ENCODE data around the gene MED15. TPM values are rescaled to one million over a fixed set of nuclear protein-coding genes. Genes with fewer than 3 reads are reported as not detected.

The MED15 gene
- total RNA-seq, 1 donor from 2014 or later = 83.6 TPM

GRCh38 chr22:20548806-20549205 is 41.4 kb downstream of the MED15 start:
- H3K4me3 Mint-ChIP-seq (ENCODE audit: unreplicated experiment) = no peak overlapping the region
- H3K4me1 Mint-ChIP-seq (ENCODE audit: low read depth, unreplicated experiment) = peaks cover 36% of the 10 kb centered on the region
- H3K36me3 Mint-ChIP-seq (ENCODE audit: unreplicated experiment) = peaks cover 8% of the 10 kb centered on the region
- no peak for TF ChIP-seq CTCF (IDR thresholded peaks at IDR 0.05; ENCODE audit: partially characterized antibody, unreplicated experiment)
- no peak for DNase-seq
- no peaks in the 10 kb centered on the region for H3K9me3 Mint-ChIP-seq (ENCODE audit: unreplicated experiment)
- H3K27ac Mint-ChIP-seq (ENCODE audit: unreplicated experiment) = no peak overlapping the region
- no peaks in the 10 kb centered on the region for H3K27me3 Mint-ChIP-seq (ENCODE audit: unreplicated experiment)

- Mint-ChIP-seq H3K4me1 (ENCODE audit: low read depth, unreplicated experiment) (peaks cover 36% of the 10 kb centered on the region), H3K27me3 (ENCODE audit: unreplicated experiment) (no peaks in the 10 kb centered on the region), H3K9me3 (ENCODE audit: unreplicated experiment) (no peaks in the 10 kb centered on the region), H3K4me3 (ENCODE audit: unreplicated experiment) (no peak overlapping the region), H3K27ac (ENCODE audit: unreplicated experiment) (no peak overlapping the region), H3K36me3 (ENCODE audit: unreplicated experiment) (peaks cover 5% of the 10 kb centered on the region)
- TF ChIP-seq CTCF (IDR thresholded peaks at IDR 0.05; ENCODE audit: partially characterized antibody, unreplicated experiment) = no peak
- no peak for DNase-seq
Measured at GRCh38 chr22:20549232-20549841, 41.9 kb downstream of the MED15 start.

- H3K9me3 Mint-ChIP-seq (ENCODE audit: unreplicated experiment) = no peaks in the 10 kb centered on the region
- H3K27ac Mint-ChIP-seq (ENCODE audit: unreplicated experiment) = peak overlapping the region; percentile 3
- H3K4me1 Mint-ChIP-seq (ENCODE audit: low read depth, unreplicated experiment) = peaks cover 36% of the 10 kb centered on the region
- no peaks in the 10 kb centered on the region for H3K27me3 Mint-ChIP-seq (ENCODE audit: unreplicated experiment)
- H3K4me3 Mint-ChIP-seq (ENCODE audit: unreplicated experiment) = no peak overlapping the region
- no peaks in the 10 kb centered on the region for H3K36me3 Mint-ChIP-seq (ENCODE audit: unreplicated experiment)
- TF ChIP-seq CTCF (IDR thresholded peaks at IDR 0.05; ENCODE audit: partially characterized antibody, unreplicated experiment) = no peak
- DNase-seq = no peak
Measured at GRCh38 chr22:20550057-20550817, 42.8 kb downstream of the MED15 start.

GRCh38 chr22:20550851-20551744 is 43.7 kb downstream of the MED15 start:
- no peak for TF ChIP-seq CTCF (IDR thresholded peaks at IDR 0.05; ENCODE audit: partially characterized antibody, unreplicated experiment)
- no peaks in the 10 kb centered on the region for H3K27me3 Mint-ChIP-seq (ENCODE audit: unreplicated experiment)
- no peak for DNase-seq
- H3K4me3 Mint-ChIP-seq (ENCODE audit: unreplicated experiment) = no peak overlapping the region
- peaks cover 33% of the 10 kb centered on the region for H3K4me1 Mint-ChIP-seq (ENCODE audit: low read depth, unreplicated experiment)
- H3K9me3 Mint-ChIP-seq (ENCODE audit: unreplicated experiment) = no peaks in the 10 kb centered on the region
- H3K36me3 Mint-ChIP-seq (ENCODE audit: unreplicated experiment) = no peaks in the 10 kb centered on the region
- peak overlapping the region; percentile 73 for H3K27ac Mint-ChIP-seq (ENCODE audit: unreplicated experiment)
